OCI-LY7 (cell line): Measurements from ENCODE around the gene AFG1L.

ENCODE experiments used
- CTCF ChIP-seq: fragments of 200-600 bp; sonication (generic); conservative IDR thresholded peaks from 2 replicates; pipeline ENCODE4 v1.5.1; 2014; ENCODE audit warnings: mild to moderate bottlenecking, antibody characterized with exemption, low read length, moderate library complexity, mixed read lengths
- EZH2phosphoT487 ChIP-seq: fragments of 200-600 bp; sonication (generic); IDR thresholded peaks from 2 replicates; pipeline ENCODE4 v1.6.1; 2018; ENCODE audit warnings: low read depth, borderline replicate concordance, mild to moderate bottlenecking, mixed run types, antibody characterized with exemption, low read length, moderate library complexity, mixed read lengths

- TF ChIP-seq CTCF (no peak), EZH2phosphoT487 (no peak)
Observed at GRCh38 chr6:108312605-108313004, 17.8 kb downstream of the AFG1L start.
